ENCODE results near the gene KLHDC4.
"Not testable (repeated sequence)": the region's sequence is repeated elsewhere in the genome, so short reads cannot be mapped to it uniquely, and the experiment has no call there.

The KLHDC4 gene

DNA sequence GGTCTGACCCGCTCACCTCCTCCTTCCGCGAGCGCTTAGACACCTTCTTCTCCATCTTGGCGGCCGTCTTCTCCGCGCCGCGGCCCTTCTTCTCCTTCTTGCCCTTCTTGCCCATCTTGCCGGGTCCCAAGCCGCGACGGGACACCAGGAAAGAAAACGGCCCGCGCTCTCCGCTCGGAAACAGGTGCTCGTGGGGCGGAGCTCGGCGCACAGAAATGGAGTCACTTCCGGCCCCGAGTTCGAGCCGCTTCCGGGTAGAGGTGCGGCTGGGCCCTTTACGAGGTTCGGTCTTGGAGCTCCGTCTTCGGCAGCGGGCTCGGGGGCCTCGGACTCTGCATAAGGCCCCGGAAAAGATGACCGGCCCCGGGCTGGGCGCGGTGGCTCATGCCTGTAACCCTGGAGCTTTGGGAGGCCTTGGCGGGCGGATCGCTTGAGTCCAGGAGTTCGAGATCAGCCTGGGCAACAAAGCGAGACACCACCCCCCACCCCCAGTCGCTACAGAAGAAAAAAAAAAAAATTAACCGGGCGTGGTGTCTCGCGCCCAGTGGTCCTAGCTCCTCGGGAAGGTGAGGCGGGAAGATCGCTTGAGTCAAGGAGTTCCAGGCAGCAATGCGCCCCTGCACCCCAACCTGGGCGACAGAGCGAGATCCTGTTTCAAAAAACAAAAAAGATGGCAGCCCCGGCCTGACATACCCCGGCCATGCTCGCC is at the start of gene KLHDC4:
KLHDC4 (minus strand) TSS at position 211 of the 709 bp plus-strand sequence; CDS start at position 115, 96 bp downstream.
- ATAC-seq: peak; percentile 91
- H3K27me3 Mint-ChIP-seq: no peaks in the 10 kb centered on the region
- no peaks in the 10 kb centered on the region for H3K9me3 Mint-ChIP-seq
- DNase-seq: peak; percentile 81 to 89
- H3K4me1 Mint-ChIP-seq: peaks cover 64% of the 10 kb centered on the region
- H3K4me3 Mint-ChIP-seq: peak within 1 kb of the TSS; percentile 98 to 99
- peak within 1 kb of the TSS; percentile 99 for H3K27ac Mint-ChIP-seq

GRCh38 chr16:87815567-87815966 is 49.8 kb upstream of the KLHDC4 start:
- Mint-ChIP-seq H3K9me3 (peaks cover 16 to 28% of the 10 kb centered on the region in 2 donors), H3K27ac (no peak overlapping the region), H3K4me3 (no peak overlapping the region), H3K27me3 (peaks cover 7% of the 10 kb centered on the region), H3K4me1 (peaks cover 9% of the 10 kb centered on the region)
- ATAC-seq (no peak), DNase-seq (no peak)

DNA sequence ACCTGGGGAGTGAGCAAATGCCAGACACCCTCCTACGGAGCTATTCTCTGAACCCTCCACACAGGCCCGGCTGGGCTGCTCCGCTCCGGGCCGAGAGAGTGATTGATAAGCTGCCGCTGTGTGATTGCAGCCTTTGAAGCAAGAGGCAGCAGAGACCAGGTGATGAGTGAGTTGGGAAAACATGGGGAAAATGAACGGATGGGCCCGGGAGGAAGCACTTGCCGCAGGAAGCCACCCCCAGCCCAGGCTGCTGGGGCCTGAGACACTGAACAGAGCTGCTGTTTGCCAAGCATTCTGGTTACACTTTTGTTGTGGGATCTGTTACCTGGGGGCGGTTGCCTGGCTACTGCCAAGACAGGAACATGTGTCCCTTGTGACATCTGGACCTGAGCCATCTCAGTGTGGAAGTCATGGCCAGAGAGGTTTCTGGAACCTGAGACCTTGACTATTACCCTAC is 46.4 kb upstream of the KLHDC4 start:
- no peak overlapping the region for H3K4me3 Mint-ChIP-seq
- DNase-seq (no peak), ATAC-seq (no peak)
- peaks cover 7% of the 10 kb centered on the region for H3K27me3 Mint-ChIP-seq
- peaks cover 36% of the 10 kb centered on the region for H3K4me1 Mint-ChIP-seq
- H3K9me3 Mint-ChIP-seq: peaks cover 7 to 9% of the 10 kb centered on the region in 2 donors
- H3K27ac Mint-ChIP-seq: no peak overlapping the region

GRCh38 chr16:87811454-87811853 is 45.7 kb upstream of the KLHDC4 start:
- ATAC-seq, H3K27me3 Mint-ChIP-seq, DNase-seq, H3K9me3 Mint-ChIP-seq, H3K4me3 Mint-ChIP-seq, H3K27ac Mint-ChIP-seq: not testable (repeated sequence)
- H3K4me1 Mint-ChIP-seq: peaks cover 43% of the 10 kb centered on the region

DNA sequence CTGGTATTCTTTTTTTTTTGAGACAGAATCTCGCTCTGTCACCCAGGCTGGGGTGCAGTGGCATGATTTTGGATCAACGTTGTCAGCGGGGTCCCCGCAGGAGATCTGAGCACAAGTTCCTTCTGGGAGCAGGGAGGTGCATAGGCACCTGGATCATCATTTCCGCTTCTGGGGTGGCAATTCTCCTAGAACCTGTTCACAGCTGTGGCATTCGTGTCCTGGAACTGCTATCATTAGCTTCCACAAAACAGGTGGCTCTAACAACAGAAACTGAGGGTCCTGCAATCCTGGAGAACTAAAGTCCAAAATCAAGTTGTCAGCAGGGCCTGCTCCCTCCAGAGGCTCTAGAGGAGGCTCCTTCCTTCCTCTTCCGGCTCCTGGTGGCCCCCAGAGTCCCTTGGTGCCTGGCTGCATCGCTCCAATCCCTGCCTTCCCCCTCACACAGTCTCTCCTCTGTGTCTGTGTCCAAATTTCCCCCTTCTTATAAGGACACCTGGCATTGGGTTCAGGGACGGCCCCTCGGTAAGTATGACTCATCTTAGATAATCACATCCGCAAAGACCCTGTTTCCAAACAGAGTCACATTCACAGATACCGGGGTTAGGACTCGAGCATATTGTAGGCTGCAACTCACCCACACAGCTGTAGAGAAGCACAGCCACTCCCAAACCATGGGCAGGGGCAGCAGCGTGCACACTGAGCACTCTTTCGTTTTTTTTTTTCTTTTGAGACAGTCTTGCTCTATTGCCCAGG is 43.5 kb upstream of the KLHDC4 start:
- DNase-seq (peak in 1 of 2 donors; percentile 31), ATAC-seq (peak; percentile 19)
- Mint-ChIP-seq H3K4me3 (peak overlapping the region; percentile 22 to 59), H3K27me3 (peaks cover 7% of the 10 kb centered on the region), H3K4me1 (peaks cover 63% of the 10 kb centered on the region), H3K27ac (peak overlapping the region; percentile 34 to 64), H3K9me3 (no peaks in the 10 kb centered on the region)

- Mint-ChIP-seq H3K9me3 (no peaks in the 10 kb centered on the region), H3K27me3 (peaks cover 7% of the 10 kb centered on the region), H3K27ac (peak overlapping the region; percentile 100), H3K4me3 (peak overlapping the region in 1 of 2 donors; percentile 64), H3K4me1 (peaks cover 65% of the 10 kb centered on the region)
- no peak for ATAC-seq
- no peak for DNase-seq
Measured at GRCh38 chr16:87808108-87808507, 42.3 kb upstream of the KLHDC4 start.

- peaks cover 65% of the 10 kb centered on the region for H3K4me1 Mint-ChIP-seq
- peak; percentile 77 to 86 for DNase-seq
- peak overlapping the region; percentile 100 for H3K27ac Mint-ChIP-seq
- H3K9me3 Mint-ChIP-seq: no peaks in the 10 kb centered on the region
- peaks cover 7% of the 10 kb centered on the region for H3K27me3 Mint-ChIP-seq
- H3K4me3 Mint-ChIP-seq: peak overlapping the region; percentile 94 to 100
- ATAC-seq: peak; percentile 92
Measured at GRCh38 chr16:87806641-87807546, 41.1 kb upstream of the KLHDC4 start.

GRCh38 chr16:87806261-87806640 is 40.5 kb upstream of the KLHDC4 start:
- H3K4me3 Mint-ChIP-seq: peak overlapping the region; percentile 94 to 100
- H3K9me3 Mint-ChIP-seq: no peaks in the 10 kb centered on the region
- H3K27ac Mint-ChIP-seq: peak overlapping the region; percentile 100
- DNase-seq (peak; percentile 58 to 72), ATAC-seq (peak; percentile 74)
- peaks cover 4% of the 10 kb centered on the region for H3K27me3 Mint-ChIP-seq
- H3K4me1 Mint-ChIP-seq: peaks cover 62% of the 10 kb centered on the region

- ATAC-seq: no peak
- Mint-ChIP-seq H3K9me3 (no peaks in the 10 kb centered on the region), H3K4me1 (peaks cover 36% of the 10 kb centered on the region), H3K27me3 (no peaks in the 10 kb centered on the region), H3K4me3 (no peak overlapping the region), H3K27ac (no peak overlapping the region)
- no peak for DNase-seq
Measured at GRCh38 chr16:87803385-87803784, 37.6 kb upstream of the KLHDC4 start.

DNA sequence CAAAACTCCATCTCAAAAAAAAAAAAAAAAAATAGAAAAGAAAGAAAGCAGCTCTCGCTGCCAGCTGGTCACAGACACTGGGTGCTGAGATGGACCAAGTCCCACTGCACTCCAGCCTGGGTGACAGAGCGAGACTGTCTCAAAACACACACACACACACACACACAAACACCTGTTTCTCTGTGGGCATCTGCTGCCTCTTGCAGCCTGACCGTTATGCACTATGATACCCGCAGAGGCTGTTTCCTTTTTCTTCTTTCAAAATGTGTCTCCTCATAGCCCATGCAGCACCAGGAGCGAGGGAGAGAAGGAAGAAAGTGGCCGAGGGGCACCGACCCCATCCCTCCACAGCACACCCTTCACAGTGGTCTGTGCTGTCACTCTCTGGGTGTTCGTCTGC is 36.9 kb upstream of the KLHDC4 start:
- no peak overlapping the region for H3K4me3 Mint-ChIP-seq
- no peak overlapping the region for H3K27ac Mint-ChIP-seq
- ATAC-seq (no peak), DNase-seq (no peak)
- H3K27me3 Mint-ChIP-seq: no peaks in the 10 kb centered on the region
- H3K9me3 Mint-ChIP-seq: no peaks in the 10 kb centered on the region
- H3K4me1 Mint-ChIP-seq: peaks cover 33% of the 10 kb centered on the region

GRCh38 chr16:87801679-87802259 is 36.0 kb upstream of the KLHDC4 start:
- ATAC-seq (no peak), DNase-seq (no peak)
- H3K27ac Mint-ChIP-seq: no peak overlapping the region
- peaks cover 25% of the 10 kb centered on the region for H3K4me1 Mint-ChIP-seq
- no peaks in the 10 kb centered on the region for H3K27me3 Mint-ChIP-seq
- H3K4me3 Mint-ChIP-seq: no peak overlapping the region
- no peaks in the 10 kb centered on the region for H3K9me3 Mint-ChIP-seq

DNA sequence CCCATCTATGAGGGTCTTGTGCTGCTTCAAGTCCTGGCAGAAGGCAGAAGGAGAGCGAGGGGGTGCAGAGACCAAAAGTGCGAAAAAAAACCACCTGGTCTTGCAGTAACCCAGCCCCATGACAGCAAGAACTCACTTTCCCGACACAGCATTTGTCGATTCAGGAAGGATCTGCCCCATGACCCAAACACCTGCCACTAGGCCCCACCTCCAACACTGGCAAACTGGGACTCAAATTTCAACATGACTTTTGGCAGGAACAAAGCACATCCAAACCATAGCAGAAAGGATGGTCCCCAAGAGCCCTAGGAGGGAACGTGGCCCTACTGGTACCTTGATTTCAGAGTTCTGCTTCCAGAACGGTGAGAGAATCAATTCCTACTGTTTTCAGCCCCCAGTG is 34.7 kb upstream of the KLHDC4 start:
- no peak overlapping the region for H3K27ac Mint-ChIP-seq
- peaks cover 12% of the 10 kb centered on the region for H3K4me1 Mint-ChIP-seq
- ATAC-seq: no peak
- no peak for DNase-seq
- no peaks in the 10 kb centered on the region for H3K27me3 Mint-ChIP-seq
- no peaks in the 10 kb centered on the region for H3K9me3 Mint-ChIP-seq
- H3K4me3 Mint-ChIP-seq: no peak overlapping the region

DNA sequence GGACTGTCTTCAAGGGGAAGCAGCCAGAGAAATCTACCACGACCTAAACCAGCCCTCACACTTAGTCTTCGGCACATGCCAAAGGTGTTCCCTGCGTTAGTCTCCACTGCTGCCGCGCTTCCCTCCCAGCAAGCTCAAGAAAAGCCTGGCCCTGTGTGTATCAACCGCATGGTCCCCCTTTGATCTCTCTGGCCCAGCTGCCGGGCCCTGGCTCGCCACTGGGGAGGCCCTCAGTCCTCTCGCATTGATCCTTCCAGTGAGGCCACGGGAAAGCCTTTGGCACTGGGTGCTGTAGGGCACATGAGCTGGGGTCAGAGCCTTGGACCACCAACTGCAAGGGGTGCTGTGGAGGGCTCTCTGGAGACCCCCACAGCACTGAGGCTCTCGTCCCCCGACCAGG is 29.6 kb upstream of the KLHDC4 start:
- H3K4me1 Mint-ChIP-seq: no peaks in the 10 kb centered on the region
- no peaks in the 10 kb centered on the region for H3K9me3 Mint-ChIP-seq
- ATAC-seq: no peak
- no peak for DNase-seq
- H3K4me3 Mint-ChIP-seq: no peak overlapping the region
- H3K27ac Mint-ChIP-seq: peak overlapping the region in 1 of 2 donors; percentile 13
- no peaks in the 10 kb centered on the region for H3K27me3 Mint-ChIP-seq

DNA sequence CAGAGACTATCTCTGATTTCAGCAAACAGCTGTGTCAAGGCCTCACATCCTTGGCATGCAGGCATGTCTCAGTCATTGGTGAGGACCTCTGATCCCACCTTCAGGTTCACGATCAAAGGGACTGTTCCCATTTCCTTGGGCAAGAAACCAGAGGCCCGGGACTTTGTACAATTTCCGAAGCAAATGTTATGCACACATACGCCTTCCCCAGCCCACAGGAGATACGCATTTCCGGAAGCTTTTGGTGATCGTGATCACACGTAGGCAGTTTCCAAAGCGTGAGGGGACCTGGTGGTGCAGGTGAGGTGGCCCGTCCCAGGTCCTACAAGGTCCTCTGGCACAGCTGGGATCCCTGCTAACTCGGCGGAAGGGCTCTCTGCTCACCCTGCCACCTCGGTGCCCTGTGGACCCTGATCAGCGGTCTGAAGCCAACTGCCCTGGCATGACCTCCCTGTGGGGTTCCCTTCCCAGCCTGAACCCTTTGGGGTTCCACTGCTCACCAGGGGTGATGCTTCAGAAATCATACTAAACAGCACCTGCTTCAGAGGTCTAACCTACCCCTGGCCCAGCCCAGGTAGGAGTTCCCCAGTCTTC is 28.8 kb upstream of the KLHDC4 start:
- DNase-seq (no peak), ATAC-seq (no peak)
- no peaks in the 10 kb centered on the region for H3K4me1 Mint-ChIP-seq
- no peak overlapping the region for H3K27ac Mint-ChIP-seq
- no peak overlapping the region for H3K4me3 Mint-ChIP-seq
- no peaks in the 10 kb centered on the region for H3K9me3 Mint-ChIP-seq
- no peaks in the 10 kb centered on the region for H3K27me3 Mint-ChIP-seq

GRCh38 chr16:87792205-87792565 is 26.4 kb upstream of the KLHDC4 start:
- H3K27me3 Mint-ChIP-seq: no peaks in the 10 kb centered on the region
- no peak overlapping the region for H3K4me3 Mint-ChIP-seq
- H3K4me1 Mint-ChIP-seq: no peaks in the 10 kb centered on the region
- ATAC-seq: no peak
- H3K27ac Mint-ChIP-seq: no peak overlapping the region
- no peaks in the 10 kb centered on the region for H3K9me3 Mint-ChIP-seq
- no peak for DNase-seq

All from stimulated activated naive CD8-positive, alpha-beta T cell treated with anti-CD3 and anti-CD28 coated beads, Interleukin-15, amount 100 ng/mL, for 72 hours (primary cell).